Type B pancreatic cell (in vitro differentiated cells): Measurements from ENCODE around the gene EEA1. TPM values are rescaled to one million over a fixed set of nuclear protein-coding genes. Genes with fewer than 3 reads are reported as not detected.

ENCODE experiments used
- DNase-seq: peaks from one replicate; pipeline ENCODE4 v3.0.0; 2021; ENCODE audit warnings: mixed read lengths; ENCODE audit not compliant: unreplicated experiment; ENCODE audit errors: extremely low spot score
- H3K27ac Mint-ChIP-seq: 2 replicates; pipeline ENCODE4 v1.8.0; 2021; ENCODE audit warnings: mild to moderate bottlenecking, mixed read lengths
- H3K27me3 Mint-ChIP-seq: 2 replicates; pipeline ENCODE4 v1.8.0; 2021; ENCODE audit warnings: mixed read lengths
- H3K36me3 Mint-ChIP-seq: 2 replicates; pipeline ENCODE4 v1.8.0; 2021; ENCODE audit warnings: mixed read lengths
- H3K4me1 Mint-ChIP-seq: one replicate; pipeline ENCODE4 v1.8.0; 2021; ENCODE audit warnings: mixed read lengths; ENCODE audit not compliant: unreplicated experiment
- H3K4me3 Mint-ChIP-seq: 2 replicates; pipeline ENCODE4 v1.8.0; 2021; ENCODE audit warnings: mild to moderate bottlenecking, mixed read lengths
- H3K9me3 Mint-ChIP-seq: 2 replicates; pipeline ENCODE4 v1.8.0; 2021; ENCODE audit warnings: mixed read lengths
- total RNA-seq: library from RNA; stranded (reverse); gene quantifications from 2 replicates; pipeline ENCODE4 v1.2.1, GENCODE V29; 2021; ENCODE audit warnings: low replicate concordance
- TF ChIP-seq, protein P1 (sequence below): fragments of 200-600 bp; sonication (generic); conservative IDR thresholded peaks from 2 replicates; pipeline ENCODE4 v1.5.0; 2021; ENCODE audit warnings: antibody characterized with exemption, mild to moderate bottlenecking

The EEA1 gene
- total RNA-seq, 1 donor from 2014 or later: 24.6 TPM

GRCh38 chr12:92952394-92952793 is 23.3 kb upstream of the EEA1 start:
- no peaks in the 10 kb centered on the region for H3K4me1 Mint-ChIP-seq
- no peaks in the 10 kb centered on the region for H3K36me3 Mint-ChIP-seq
- TF ChIP-seq, protein P1, sequence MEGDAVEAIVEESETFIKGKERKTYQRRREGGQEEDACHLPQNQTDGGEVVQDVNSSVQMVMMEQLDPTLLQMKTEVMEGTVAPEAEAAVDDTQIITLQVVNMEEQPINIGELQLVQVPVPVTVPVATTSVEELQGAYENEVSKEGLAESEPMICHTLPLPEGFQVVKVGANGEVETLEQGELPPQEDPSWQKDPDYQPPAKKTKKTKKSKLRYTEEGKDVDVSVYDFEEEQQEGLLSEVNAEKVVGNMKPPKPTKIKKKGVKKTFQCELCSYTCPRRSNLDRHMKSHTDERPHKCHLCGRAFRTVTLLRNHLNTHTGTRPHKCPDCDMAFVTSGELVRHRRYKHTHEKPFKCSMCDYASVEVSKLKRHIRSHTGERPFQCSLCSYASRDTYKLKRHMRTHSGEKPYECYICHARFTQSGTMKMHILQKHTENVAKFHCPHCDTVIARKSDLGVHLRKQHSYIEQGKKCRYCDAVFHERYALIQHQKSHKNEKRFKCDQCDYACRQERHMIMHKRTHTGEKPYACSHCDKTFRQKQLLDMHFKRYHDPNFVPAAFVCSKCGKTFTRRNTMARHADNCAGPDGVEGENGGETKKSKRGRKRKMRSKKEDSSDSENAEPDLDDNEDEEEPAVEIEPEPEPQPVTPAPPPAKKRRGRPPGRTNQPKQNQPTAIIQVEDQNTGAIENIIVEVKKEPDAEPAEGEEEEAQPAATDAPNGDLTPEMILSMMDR: no peak
- peaks cover 6% of the 10 kb centered on the region for H3K9me3 Mint-ChIP-seq
- no peaks in the 10 kb centered on the region for H3K27me3 Mint-ChIP-seq
- DNase-seq: no peak
- no peak overlapping the region for H3K27ac Mint-ChIP-seq
- H3K4me3 Mint-ChIP-seq: no peak overlapping the region

- H3K9me3 Mint-ChIP-seq: no peaks in the 10 kb centered on the region
- TF ChIP-seq, protein P1: no peak
- no peak overlapping the region for H3K27ac Mint-ChIP-seq
- H3K36me3 Mint-ChIP-seq: no peaks in the 10 kb centered on the region
- H3K27me3 Mint-ChIP-seq: no peaks in the 10 kb centered on the region
- no peak overlapping the region for H3K4me3 Mint-ChIP-seq
- DNase-seq: no peak
- H3K4me1 Mint-ChIP-seq: no peaks in the 10 kb centered on the region
These were observed 21.9 kb upstream of the EEA1 start for GRCh38 chr12:92951006-92951405.

- TF ChIP-seq, protein P1: no peak
- Mint-ChIP-seq H3K27me3 (no peaks in the 10 kb centered on the region), H3K9me3 (no peaks in the 10 kb centered on the region), H3K4me3 (no peak overlapping the region), H3K4me1 (no peaks in the 10 kb centered on the region), H3K36me3 (no peaks in the 10 kb centered on the region), H3K27ac (no peak overlapping the region)
- no peak for DNase-seq
These were observed 20.9 kb upstream of the EEA1 start for GRCh38 chr12:92950011-92950410.

GRCh38 chr12:92949466-92949865 is 20.4 kb upstream of the EEA1 start:
- no peaks in the 10 kb centered on the region for H3K27me3 Mint-ChIP-seq
- H3K9me3 Mint-ChIP-seq: no peaks in the 10 kb centered on the region
- H3K36me3 Mint-ChIP-seq: no peaks in the 10 kb centered on the region
- H3K4me3 Mint-ChIP-seq: no peak overlapping the region
- TF ChIP-seq, protein P1: no peak
- no peaks in the 10 kb centered on the region for H3K4me1 Mint-ChIP-seq
- H3K27ac Mint-ChIP-seq: no peak overlapping the region
- no peak for DNase-seq

GRCh38 chr12:92947589-92948215 is 18.6 kb upstream of the EEA1 start:
- TF ChIP-seq, protein P1: no peak
- Mint-ChIP-seq H3K4me1 (peaks cover 13% of the 10 kb centered on the region), H3K27ac (no peak overlapping the region), H3K9me3 (no peaks in the 10 kb centered on the region), H3K36me3 (no peaks in the 10 kb centered on the region), H3K27me3 (no peaks in the 10 kb centered on the region), H3K4me3 (no peak overlapping the region)
- DNase-seq: no peak
